K562 (cell line): ENCODE data around the gene ATF1. TPM values are rescaled to one million over a fixed set of nuclear protein-coding genes. Genes with fewer than 3 reads are reported as not detected.

Experiments used
- ARID1B ChIP-seq: fragments of 450-650 bp; IDR thresholded peaks from 2 replicates; pipeline ENCODE4 v1.6.1; 2016; ENCODE audit warnings: antibody characterized with exemption, mild to moderate bottlenecking, inconsistent platforms
- BCOR ChIP-seq: fragments of 450-650 bp; IDR thresholded peaks from 2 replicates; pipeline ENCODE4 v1.6.1; 2016
- C11orf30 ChIP-seq: fragments of 450-650 bp; IDR thresholded peaks from 2 replicates; pipeline ENCODE4 v1.6.1; 2016; ENCODE audit warnings: low read depth, mild to moderate bottlenecking
- CBX3 ChIP-seq, 2 experiments: IDR thresholded peaks; 1 replicate in 1 of 2; 2 replicates in 1 of 2; pipeline ENCODE4 v1.6.1; 2012; ENCODE audit warnings: inconsistent platforms in 2 of 2, low read length in 2 of 2, borderline replicate concordance in 1 of 2, control low read depth in 1 of 2
- CEBPG ChIP-seq, 3 experiments: fragments of 200-800 bp in 1 of 3; sonication (Bioruptor generic) in 1 of 3; sonication (generic) in 1 of 3; formaldehyde crosslinking in 1 of 3; IDR thresholded peaks in 2 of 3; conservative IDR thresholded peaks in 1 of 3; 2 replicates each; pipeline versions ENCODE4 v1.6.1 to v1.8.0; 2016 to 2022; ENCODE audit warnings: missing compliant biosample characterization in 2 of 3, missing genetic modification characterization in 2 of 3, mild to moderate bottlenecking in 1 of 3, missing genetic modification reagents in 1 of 3
- CHAMP1 ChIP-seq: fragments of 450-650 bp; IDR thresholded peaks from 2 replicates; pipeline ENCODE4 v1.6.1; 2016; ENCODE audit warnings: mild to moderate bottlenecking
- HMGN3 ChIP-seq: IDR thresholded peaks from 2 replicates; pipeline ENCODE4 v1.6.1; 2011; ENCODE audit warnings: borderline replicate concordance, low read depth, mild to moderate bottlenecking, mixed read lengths, low read length; ENCODE audit not compliant: insufficient read length; ENCODE audit errors: extremely low read depth
- KDM4B ChIP-seq, 2 experiments: fragments of 450-650 bp in 1 of 2; sonication (generic) in 1 of 2; IDR thresholded peaks; 2 replicates each; pipeline ENCODE4 v1.6.1; 2016 to 2017; ENCODE audit warnings: borderline replicate concordance in 2 of 2, antibody characterized with exemption in 1 of 2, low read depth in 1 of 2, mild to moderate bottlenecking in 1 of 2
- MEIS2 ChIP-seq: fragments of 450-650 bp; IDR thresholded peaks from 2 replicates; pipeline ENCODE4 v1.6.1; 2014; ENCODE audit warnings: mild to moderate bottlenecking; ENCODE audit not compliant: partially characterized antibody
- PHTF2 ChIP-seq: fragments of 250-450 bp; sonication (Bioruptor Pico); IDR thresholded peaks from 2 replicates; pipeline ENCODE4 v1.5.0; 2021; ENCODE audit warnings: mild to moderate bottlenecking
- PPARD ChIP-seq: fragments of 250-450 bp; sonication (Bioruptor Pico); IDR thresholded peaks from 2 replicates; pipeline ENCODE4 v1.8.0; 2022; ENCODE audit warnings: inconsistent platforms, mild to moderate bottlenecking, moderate library complexity
- SMAD3 ChIP-seq: fragments of 450-650 bp; formaldehyde crosslinking; conservative IDR thresholded peaks from 2 replicates; pipeline ENCODE4 v1.4.0; 2020; ENCODE audit warnings: mild to moderate bottlenecking
- TSC22D4 ChIP-seq: fragments of 450-650 bp; IDR thresholded peaks from 2 replicates; pipeline ENCODE4 v1.6.1; 2016; ENCODE audit warnings: missing genetic modification characterization, missing biosample characterization, control low read depth
- ZBTB1 ChIP-seq: sonication (generic); formaldehyde crosslinking; IDR thresholded peaks from 2 replicates; pipeline ENCODE4 v1.8.1; 2023; ENCODE audit warnings: missing genetic modification reagents, low read depth, mild to moderate bottlenecking, borderline replicate concordance
- ZNF263 ChIP-seq: sonication (generic); formaldehyde crosslinking; IDR thresholded peaks from 2 replicates; pipeline ENCODE4 v1.8.0; 2022; ENCODE audit warnings: mild to moderate bottlenecking, missing genetic modification reagents, borderline replicate concordance
- ZNF398 ChIP-seq: fragments of 250-450 bp; sonication (Bioruptor Pico); IDR thresholded peaks from 2 replicates; pipeline ENCODE4 v1.8.0; 2021; ENCODE audit warnings: moderate library complexity, mild to moderate bottlenecking, inconsistent platforms
- ZNF778 ChIP-seq: fragments of 450-650 bp; formaldehyde crosslinking; IDR thresholded peaks from 2 replicates; pipeline ENCODE4 v1.4.0; 2020; ENCODE audit warnings: mild to moderate bottlenecking, moderate library complexity
- polyA plus RNA-seq, 8 experiments: library from polyadenylated mRNA; depleted of rRNA in 4 of 8; stranded (reverse) in 5 of 8; unstranded in 3 of 8; fragments of >200 nt; fragmentation: Nextera tagmentation in 2 of 8; fragmentation: Illumina TruSeq in 1 of 8; extraction: Ambion mirVana in 2 of 8; extraction: Trizol in 1 of 8; gene quantifications; 2 replicates each; pipeline versions ENCODE4 v1.2.1 to v1.2.3, GENCODE V29; 2011 to 2014; ENCODE audit warnings: inconsistent platforms in 1 of 8, missing spikeins in 1 of 8
- total RNA-seq, 7 experiments: library from RNA; depleted of rRNA in 6 of 7; stranded (reverse); fragments of >200 nt in 6 of 7; fragmentation: Illumina TruSeq in 2 of 7; extraction: Trizol in 2 of 7; gene quantifications; 2 replicates each; pipeline versions ENCODE4 v1.2.1 to v1.2.3, GENCODE V29; 2011 to 2021; ENCODE audit warnings: low replicate concordance in 1 of 7
- TF ChIP-seq, protein P1 (sequence below): sonication (generic); formaldehyde crosslinking; IDR thresholded peaks from 2 replicates; pipeline ENCODE4 v1.8.0; 2022; ENCODE audit warnings: missing genetic modification reagents, mild to moderate bottlenecking, borderline replicate concordance

The ATF1 gene
- total and polyA plus RNA-seq, 9 of the 15 experiments (the other 6 are each of a cell fraction or from before 2014, with no cell fraction given) = 19.8 to 83.5 (median 51.4) TPM

DNA sequence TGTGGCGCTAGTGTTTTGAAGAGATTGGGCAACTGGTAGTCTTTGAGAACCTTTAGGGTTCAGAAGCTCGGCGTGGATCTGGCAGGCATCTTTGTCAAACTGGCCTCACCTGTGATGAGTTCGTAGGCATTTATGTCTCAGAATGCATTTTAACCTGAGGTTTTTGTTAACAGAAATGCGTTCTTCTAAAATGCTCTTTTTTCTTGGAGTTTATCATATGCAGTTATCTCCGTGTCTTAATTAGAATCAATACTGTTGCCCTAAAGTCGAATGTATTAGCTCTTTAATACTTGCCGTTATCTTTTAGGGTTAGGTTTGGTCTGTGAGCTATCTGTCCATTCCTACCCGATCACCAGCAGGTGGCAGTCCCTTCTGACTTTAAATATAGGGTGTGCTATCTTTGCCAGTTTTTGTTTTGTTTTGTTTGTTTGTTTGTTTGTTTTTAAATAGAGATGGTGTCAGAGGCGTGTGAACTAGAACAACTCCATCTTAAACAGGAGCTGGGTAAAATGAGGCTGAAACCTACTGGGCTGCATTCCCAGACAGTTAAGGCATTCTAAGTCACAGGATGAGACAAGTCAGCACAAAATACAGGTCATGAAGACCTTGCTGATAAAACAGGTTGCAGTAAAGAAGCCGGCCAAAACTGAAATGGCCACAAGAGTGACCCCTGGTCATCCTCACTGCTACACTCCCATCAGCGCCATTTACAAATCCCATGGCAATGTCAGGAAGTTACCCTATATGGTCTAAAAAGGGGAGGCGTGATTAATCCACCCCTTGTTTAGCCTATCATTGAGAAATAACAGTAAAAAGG is 1.4 kb downstream of the ATF1 start (continued):
- TF ChIP-seq ZNF398 = no peak
- no peak for TF ChIP-seq ZNF778 (CRISPR knock-in tag)
- TF ChIP-seq ARID1B = peak; percentile 62
- no peak for TF ChIP-seq SMAD3 (CRISPR knock-in tag)
- no peak for TF ChIP-seq ZNF263 (CRISPR knock-in tag)
- TF ChIP-seq, protein P1, sequence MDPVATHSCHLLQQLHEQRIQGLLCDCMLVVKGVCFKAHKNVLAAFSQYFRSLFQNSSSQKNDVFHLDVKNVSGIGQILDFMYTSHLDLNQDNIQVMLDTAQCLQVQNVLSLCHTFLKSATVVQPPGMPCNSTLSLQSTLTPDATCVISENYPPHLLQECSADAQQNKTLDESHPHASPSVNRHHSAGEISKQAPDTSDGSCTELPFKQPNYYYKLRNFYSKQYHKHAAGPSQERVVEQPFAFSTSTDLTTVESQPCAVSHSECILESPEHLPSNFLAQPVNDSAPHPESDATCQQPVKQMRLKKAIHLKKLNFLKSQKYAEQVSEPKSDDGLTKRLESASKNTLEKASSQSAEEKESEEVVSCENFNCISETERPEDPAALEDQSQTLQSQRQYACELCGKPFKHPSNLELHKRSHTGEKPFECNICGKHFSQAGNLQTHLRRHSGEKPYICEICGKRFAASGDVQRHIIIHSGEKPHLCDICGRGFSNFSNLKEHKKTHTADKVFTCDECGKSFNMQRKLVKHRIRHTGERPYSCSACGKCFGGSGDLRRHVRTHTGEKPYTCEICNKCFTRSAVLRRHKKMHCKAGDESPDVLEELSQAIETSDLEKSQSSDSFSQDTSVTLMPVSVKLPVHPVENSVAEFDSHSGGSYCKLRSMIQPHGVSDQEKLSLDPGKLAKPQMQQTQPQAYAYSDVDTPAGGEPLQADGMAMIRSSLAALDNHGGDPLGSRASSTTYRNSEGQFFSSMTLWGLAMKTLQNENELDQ = no peak
- 0 out of 2 replicates have a peak, but pooled peaks have one; percentile 44 for TF ChIP-seq CEBPG (CRISPR knock-in tag; IDR thresholded peaks at IDR 0.05)
- peak; percentile 52 to 73; a peak in 3 of 4 replicates for TF ChIP-seq CEBPG (tag; conservative IDR thresholded peaks at IDR 0.05 in 1 of 2, IDR thresholded peaks at IDR 0.05 in 1 of 2)
- TF ChIP-seq TSC22D4 = no peak
- no peak for TF ChIP-seq MEIS2
- TF ChIP-seq KDM4B (IDR thresholded peaks at IDR 0.05; ENCODE audit: borderline replicate concordance in 2 of 2, low read depth in 1 of 2) = no peak
- TF ChIP-seq ZBTB1 (CRISPR knock-in tag) = no peak
- no peak for TF ChIP-seq PPARD (CRISPR knock-in tag)
- TF ChIP-seq PHTF2 (CRISPR knock-in tag) = no peak
- TF ChIP-seq HMGN3 = no peak
- TF ChIP-seq CHAMP1 = no peak
- TF ChIP-seq CBX3 (IDR thresholded peaks at IDR 0.05; ENCODE audit: borderline replicate concordance in 1 of 2, low read length in 2 of 2) = no peak
- TF ChIP-seq C11orf30 = peak; percentile 92
- TF ChIP-seq BCOR = peak; percentile 53; the same call in 1 of the 2 replicates
